Testis (tissue), 3 donors: ENCODE data around the gene TRMO. TPM values are rescaled to one million over a fixed set of nuclear protein-coding genes. Genes with fewer than 3 reads are reported as not detected.

Experiments
- DNase-seq: peaks from one replicate; pipeline ENCODE4 v3.0.0-alpha.2; 2019
- H3K27ac ChIP-seq, 2 donors: fragments of 200-600 bp; sonication (generic); one replicate each; pipeline ENCODE4 v1.5.1; 2019
- H3K27me3 ChIP-seq: fragments of 200-600 bp; sonication (generic); one replicate; pipeline ENCODE4 v1.5.1; 2019
- H3K36me3 ChIP-seq: fragments of 200-600 bp; sonication (generic); one replicate; pipeline ENCODE4 v1.5.1; 2017; ENCODE audit warnings: low read depth; ENCODE audit errors: missing control alignments
- H3K4me1 ChIP-seq: fragments of 200-600 bp; sonication (generic); one replicate; pipeline ENCODE4 v1.5.1; 2019
- H3K4me3 ChIP-seq, 2 donors: fragments of 200-600 bp; sonication (generic); one replicate each; pipeline ENCODE4 v1.5.1; 2017 to 2019
- H3K9me3 ChIP-seq: fragments of 200-600 bp; sonication (generic); one replicate; pipeline ENCODE4 v1.5.1; 2017
- CTCF ChIP-seq, 3 experiments: fragments of 450-650 bp in 2 of 3; fragments of 200-600 bp in 1 of 3; sonication (generic) in 1 of 3; IDR thresholded peaks; one replicate each; pipeline ENCODE4 v1.5.1; 2016 to 2019; ENCODE audit warnings: antibody characterized with exemption in 3 of 3, mild to moderate bottlenecking in 2 of 3, moderate library complexity in 1 of 3
- POLR2A ChIP-seq: fragments of 450-650 bp; IDR thresholded peaks from one replicate; pipeline ENCODE4 v1.6.1; 2017; ENCODE audit warnings: antibody characterized with exemption, mild to moderate bottlenecking, moderate library complexity
- WGBS, 2 donors: methylation state at CpG; one replicate each; pipeline ENCODE4 v1.1.5; 2018; 5-methylcytosine and 5-hydroxymethylcytosine counted together
- intact Hi-C: fragments of 100-400 bp; cut with DNase I; formaldehyde crosslinking; loops from one replicate; pipeline ENCODE4 v1.15.1; 2023; ENCODE audit warnings: low total_unique reads
- polyA plus RNA-seq: library from polyadenylated mRNA; stranded (reverse); fragments of 350-450 nt; fragmentation: Illumina TruSeq; extraction: RNeasy Lipid Tissue Mini Kit (QIAGEN cat#74804); gene quantifications from one replicate; pipeline ENCODE4 v1.2.3, GENCODE V29; 2014; ENCODE audit warnings: low read depth, low replicate concordance; ENCODE audit not compliant: insufficient read depth
- total RNA-seq, 2 donors: library from RNA; depleted of rRNA; stranded (reverse); fragments of >200 nt; gene quantifications; one replicate each; pipeline ENCODE4 v1.2.3, GENCODE V29; 2016

TRMO gene
- total and polyA plus RNA-seq, 3 donors from 2014 or later: 33.2 to 40.1 (median 37.3) TPM

- H3K4me1 ChIP-seq: no peaks in the 10 kb centered on the region
- no peaks in the 10 kb centered on the region for H3K9me3 ChIP-seq
- WGBS, 2 donors: 53 to 62% methylated on average over 9 of the region's 9 CpGs
- no peak for TF ChIP-seq POLR2A
- TF ChIP-seq CTCF (IDR thresholded peaks at IDR 0.05): peak in 1 of 3 experiments; percentile 64
- DNase-seq: peak; percentile 49
- H3K27ac ChIP-seq: no peak overlapping the region
- intact Hi-C loops: no loop called here
- H3K4me3 ChIP-seq: no peak overlapping the region
- no peaks in the 10 kb centered on the region for H3K27me3 ChIP-seq
- H3K36me3 ChIP-seq: no peaks in the 10 kb centered on the region
These were observed 32.1 kb downstream of the TRMO start for GRCh38 chr9:97889941-97890887.

GRCh38 chr9:97880336-97880735, 42.0 kb downstream of the TRMO start:
- no peaks in the 10 kb centered on the region for H3K4me1 ChIP-seq
- H3K27me3 ChIP-seq: no peaks in the 10 kb centered on the region
- TF ChIP-seq POLR2A (no peak), CTCF (IDR thresholded peaks at IDR 0.05) (no peak)
- 78 to 82% methylated on average over 4 of the region's 4 CpGs for WGBS, 2 donors
- no peak for DNase-seq
- H3K36me3 ChIP-seq: no peaks in the 10 kb centered on the region
- H3K27ac ChIP-seq: no peak overlapping the region
- intact Hi-C loops: no loop called here
- H3K4me3 ChIP-seq: no peak overlapping the region
- H3K9me3 ChIP-seq: no peaks in the 10 kb centered on the region

- DNase-seq: no peak
- H3K4me1 ChIP-seq: no peaks in the 10 kb centered on the region
- no peaks in the 10 kb centered on the region for H3K36me3 ChIP-seq
- TF ChIP-seq CTCF (IDR thresholded peaks at IDR 0.05): no peak
- TF ChIP-seq POLR2A: no peak
- WGBS, 2 donors: 77 to 91% methylated on average over 3 of the region's 3 CpGs
- no peak overlapping the region for H3K27ac ChIP-seq
- no peak overlapping the region for H3K4me3 ChIP-seq
- H3K27me3 ChIP-seq: no peaks in the 10 kb centered on the region
- no peaks in the 10 kb centered on the region for H3K9me3 ChIP-seq
- intact Hi-C loops: no loop called here
These were observed 46.2 kb downstream of the TRMO start for GRCh38 chr9:97876061-97876460.

GRCh38 chr9:97875111-97875510, 47.2 kb downstream of the TRMO start:
- H3K9me3 ChIP-seq: no peaks in the 10 kb centered on the region
- intact Hi-C loops: no loop called here
- no peak for DNase-seq
- H3K27ac ChIP-seq: no peak overlapping the region
- H3K4me1 ChIP-seq: no peaks in the 10 kb centered on the region
- no peak overlapping the region for H3K4me3 ChIP-seq
- H3K36me3 ChIP-seq: no peaks in the 10 kb centered on the region
- no peaks in the 10 kb centered on the region for H3K27me3 ChIP-seq
- WGBS, 2 donors: 86 to 90% methylated on average over 5 of the region's 5 CpGs
- TF ChIP-seq CTCF (IDR thresholded peaks at IDR 0.05) (no peak), POLR2A (no peak)

GRCh38 chr9:97874624-97875023, 47.7 kb downstream of the TRMO start:
- H3K27me3 ChIP-seq: no peaks in the 10 kb centered on the region
- H3K27ac ChIP-seq: no peak overlapping the region
- WGBS, 2 donors: 75 to 83% methylated on average over 6 of the region's 6 CpGs
- no peaks in the 10 kb centered on the region for H3K9me3 ChIP-seq
- H3K4me3 ChIP-seq: no peak overlapping the region
- TF ChIP-seq CTCF (IDR thresholded peaks at IDR 0.05) (no peak), POLR2A (no peak)
- no peaks in the 10 kb centered on the region for H3K4me1 ChIP-seq
- intact Hi-C loops: no loop called here
- H3K36me3 ChIP-seq: no peaks in the 10 kb centered on the region
- DNase-seq: no peak
